Activated naive CD8-positive, alpha-beta T cell treated with anti-CD3 and anti-CD28 coated beads, Interleukin-2, amount 50 U/mL, for 24 hours (primary cell): ENCODE measurements around the gene PRDM16.

Experiments used
- ATAC-seq: fragments of 150-1000 bp; cut with Tn5 transposase; one replicate; pipeline ENCODE4 v1.10.0; 2021
- DNase-seq: peaks from one replicate; pipeline ENCODE4 v3.0.0; 2021
- H3K27ac Mint-ChIP-seq: one replicate; pipeline ENCODE4 v1.8.0; 2021; ENCODE audit warnings: mild to moderate bottlenecking, mixed read lengths
- H3K27me3 Mint-ChIP-seq: one replicate; pipeline ENCODE4 v1.8.0; 2021; ENCODE audit warnings: mixed read lengths
- H3K36me3 Mint-ChIP-seq: one replicate; pipeline ENCODE4 v1.8.0; 2021; ENCODE audit warnings: low read depth, mixed read lengths
- H3K4me1 Mint-ChIP-seq: one replicate; pipeline ENCODE4 v1.8.0; 2021; ENCODE audit warnings: mixed read lengths
- H3K4me3 Mint-ChIP-seq: one replicate; pipeline ENCODE4 v1.8.0; 2021; ENCODE audit warnings: mild to moderate bottlenecking, moderate library complexity, mixed read lengths
- H3K9me3 Mint-ChIP-seq: one replicate; pipeline ENCODE4 v1.8.0; 2021; ENCODE audit warnings: mixed read lengths

Gene PRDM16

DNA sequence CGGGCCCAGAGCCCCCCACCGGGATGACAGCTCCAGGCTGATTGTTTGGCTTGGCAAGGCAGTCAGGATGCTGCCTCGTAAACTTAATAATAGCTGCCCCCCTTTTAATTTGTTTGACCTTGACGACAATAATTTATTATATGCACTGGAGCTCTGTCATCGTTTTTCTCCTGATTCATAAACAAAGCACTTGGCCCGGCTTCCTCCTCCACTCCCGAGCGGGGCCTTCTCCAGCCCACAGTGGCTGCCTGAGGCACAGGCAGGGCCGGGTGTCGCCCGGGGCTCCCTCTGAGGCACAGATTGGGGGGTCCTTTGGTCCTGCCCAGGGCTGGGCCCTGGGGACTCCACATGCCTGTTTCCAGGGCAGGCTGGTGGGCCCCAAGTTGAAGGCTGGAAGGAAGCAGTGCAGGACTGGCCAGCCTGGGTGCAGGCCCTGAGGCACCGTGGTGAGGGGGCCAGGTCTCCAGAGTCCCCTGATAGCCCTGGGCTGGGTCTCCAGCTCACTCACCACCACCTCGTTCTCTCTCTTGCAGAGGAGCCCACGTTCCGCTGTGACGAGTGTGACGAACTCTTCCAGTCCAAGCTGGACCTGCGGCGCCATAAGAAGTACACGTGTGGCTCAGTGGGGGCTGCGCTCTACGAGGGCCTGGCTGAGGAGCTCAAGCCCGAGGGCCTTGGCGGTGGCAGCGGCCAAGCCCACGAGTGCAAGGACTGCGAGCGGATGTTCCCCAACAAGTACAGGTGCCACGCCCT lies 333.4 kb downstream of the PRDM16 start:
- Mint-ChIP-seq H3K36me3 (no peaks in the 10 kb centered on the region), H3K27ac (no peak overlapping the region), H3K4me3 (no peak overlapping the region), H3K9me3 (no peaks in the 10 kb centered on the region), H3K4me1 (no peaks in the 10 kb centered on the region), H3K27me3 (peaks cover 2% of the 10 kb centered on the region)
- DNase-seq (no peak), ATAC-seq (no peak)

- no peak for ATAC-seq
- H3K4me3 Mint-ChIP-seq: no peak overlapping the region
- no peak overlapping the region for H3K27ac Mint-ChIP-seq
- no peaks in the 10 kb centered on the region for H3K9me3 Mint-ChIP-seq
- no peaks in the 10 kb centered on the region for H3K4me1 Mint-ChIP-seq
- no peaks in the 10 kb centered on the region for H3K36me3 Mint-ChIP-seq
- H3K27me3 Mint-ChIP-seq: peaks cover 2% of the 10 kb centered on the region
- no peak for DNase-seq
Observed at GRCh38 chr1:3403011-3403345, 334.0 kb downstream of the PRDM16 start.

GRCh38 chr1:3403388-3404231 lies 334.6 kb downstream of the PRDM16 start:
- Mint-ChIP-seq H3K27me3 (no peaks in the 10 kb centered on the region), H3K36me3 (no peaks in the 10 kb centered on the region), H3K9me3 (no peaks in the 10 kb centered on the region), H3K4me3 (no peak overlapping the region), H3K4me1 (no peaks in the 10 kb centered on the region), H3K27ac (no peak overlapping the region)
- ATAC-seq (peak; percentile 39), DNase-seq (no peak)

DNA sequence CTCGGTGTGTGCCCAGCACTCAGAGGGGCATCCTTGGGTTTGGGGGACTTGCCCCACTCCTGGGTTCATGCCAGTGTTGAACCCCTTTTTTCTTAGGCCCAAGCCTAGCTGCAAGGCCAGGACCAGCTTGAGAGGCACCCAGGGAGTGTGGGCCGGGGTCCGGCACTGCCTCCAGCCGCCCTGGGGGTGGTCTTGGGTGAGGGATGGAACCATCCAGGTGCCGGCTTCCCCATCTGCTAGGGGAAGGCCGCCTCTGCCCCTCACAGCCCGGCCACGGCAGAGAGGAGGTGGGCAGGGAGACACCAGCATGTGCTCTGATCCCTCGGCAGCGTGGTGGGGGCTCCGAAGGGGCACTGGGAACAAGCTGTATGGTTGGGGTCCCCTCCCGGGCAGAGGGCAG lies 335.3 kb downstream of the PRDM16 start:
- H3K4me3 Mint-ChIP-seq: no peak overlapping the region
- no peaks in the 10 kb centered on the region for H3K9me3 Mint-ChIP-seq
- ATAC-seq: no peak
- no peaks in the 10 kb centered on the region for H3K36me3 Mint-ChIP-seq
- no peaks in the 10 kb centered on the region for H3K27me3 Mint-ChIP-seq
- no peak for DNase-seq
- H3K4me1 Mint-ChIP-seq: no peaks in the 10 kb centered on the region
- no peak overlapping the region for H3K27ac Mint-ChIP-seq

- ATAC-seq (no peak), DNase-seq (no peak)
- Mint-ChIP-seq H3K9me3 (no peaks in the 10 kb centered on the region), H3K27me3 (no peaks in the 10 kb centered on the region), H3K36me3 (no peaks in the 10 kb centered on the region), H3K4me3 (no peak overlapping the region), H3K4me1 (no peaks in the 10 kb centered on the region), H3K27ac (no peak overlapping the region)
Observed at GRCh38 chr1:3404801-3405200, 335.8 kb downstream of the PRDM16 start.

DNA sequence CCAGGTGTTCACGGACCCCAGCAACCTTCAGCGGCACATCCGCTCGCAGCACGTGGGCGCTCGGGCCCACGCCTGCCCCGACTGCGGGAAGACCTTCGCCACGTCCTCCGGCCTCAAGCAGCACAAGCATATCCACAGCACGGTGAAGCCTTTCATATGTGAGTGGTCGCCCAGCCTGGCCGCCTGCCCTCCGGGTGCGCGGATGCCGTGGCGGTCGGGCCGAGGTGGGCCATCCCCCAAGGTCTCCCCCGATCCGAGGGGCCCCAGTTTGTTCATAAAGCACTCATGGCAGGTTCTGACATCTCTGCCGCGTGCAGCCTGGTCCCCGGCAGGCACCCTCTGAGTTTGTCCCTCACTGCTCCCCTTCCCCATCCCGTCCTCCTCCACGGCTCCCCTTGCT lies 336.5 kb downstream of the PRDM16 start:
- DNase-seq (no peak), ATAC-seq (no peak)
- no peaks in the 10 kb centered on the region for H3K36me3 Mint-ChIP-seq
- no peaks in the 10 kb centered on the region for H3K4me1 Mint-ChIP-seq
- H3K27ac Mint-ChIP-seq: no peak overlapping the region
- H3K4me3 Mint-ChIP-seq: no peak overlapping the region
- H3K9me3 Mint-ChIP-seq: no peaks in the 10 kb centered on the region
- no peaks in the 10 kb centered on the region for H3K27me3 Mint-ChIP-seq

- H3K4me1 Mint-ChIP-seq: no peaks in the 10 kb centered on the region
- no peaks in the 10 kb centered on the region for H3K9me3 Mint-ChIP-seq
- DNase-seq (no peak), ATAC-seq (peak; percentile 20)
- no peaks in the 10 kb centered on the region for H3K27me3 Mint-ChIP-seq
- no peaks in the 10 kb centered on the region for H3K36me3 Mint-ChIP-seq
- no peak overlapping the region for H3K4me3 Mint-ChIP-seq
- no peak overlapping the region for H3K27ac Mint-ChIP-seq
Observed at GRCh38 chr1:3405974-3406867, 337.2 kb downstream of the PRDM16 start.

GRCh38 chr1:3407021-3407420 lies 338.0 kb downstream of the PRDM16 start:
- Mint-ChIP-seq H3K4me1 (no peaks in the 10 kb centered on the region), H3K27ac (no peak overlapping the region), H3K4me3 (no peak overlapping the region), H3K36me3 (no peaks in the 10 kb centered on the region), H3K9me3 (no peaks in the 10 kb centered on the region), H3K27me3 (no peaks in the 10 kb centered on the region)
- DNase-seq: no peak
- no peak for ATAC-seq

DNA sequence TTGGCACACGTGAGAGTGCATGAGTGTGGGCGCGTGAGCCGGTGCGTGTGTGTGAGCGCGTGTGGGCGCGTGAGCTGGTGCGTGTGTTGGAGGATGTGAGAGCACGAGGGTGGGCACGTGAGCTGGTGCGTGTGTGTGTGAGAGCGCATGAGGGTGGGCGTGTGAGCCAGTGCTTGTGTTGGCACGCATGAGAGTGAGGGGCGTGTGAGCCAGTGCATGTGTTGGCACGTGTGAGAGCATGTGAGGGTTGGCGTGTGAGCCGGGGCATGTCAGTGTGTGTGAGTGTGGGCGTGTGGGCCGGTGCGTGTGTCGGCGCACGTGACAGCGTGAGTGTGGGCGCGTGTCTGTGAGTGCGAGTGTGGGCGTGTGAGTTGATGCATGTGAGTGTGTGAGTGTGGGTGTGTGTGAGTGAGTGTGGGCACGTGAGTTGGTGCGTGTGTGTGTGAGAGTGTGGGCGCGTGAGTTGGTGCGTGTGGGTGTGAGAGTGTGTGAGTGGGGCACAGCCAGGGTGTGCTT lies 339.8 kb downstream of the PRDM16 start:
- H3K4me1 Mint-ChIP-seq: no peaks in the 10 kb centered on the region
- H3K9me3 Mint-ChIP-seq: no peaks in the 10 kb centered on the region
- H3K4me3 Mint-ChIP-seq: no peak overlapping the region
- ATAC-seq: no peak
- no peak for DNase-seq
- H3K27me3 Mint-ChIP-seq: no peaks in the 10 kb centered on the region
- no peaks in the 10 kb centered on the region for H3K36me3 Mint-ChIP-seq
- H3K27ac Mint-ChIP-seq: no peak overlapping the region

DNA sequence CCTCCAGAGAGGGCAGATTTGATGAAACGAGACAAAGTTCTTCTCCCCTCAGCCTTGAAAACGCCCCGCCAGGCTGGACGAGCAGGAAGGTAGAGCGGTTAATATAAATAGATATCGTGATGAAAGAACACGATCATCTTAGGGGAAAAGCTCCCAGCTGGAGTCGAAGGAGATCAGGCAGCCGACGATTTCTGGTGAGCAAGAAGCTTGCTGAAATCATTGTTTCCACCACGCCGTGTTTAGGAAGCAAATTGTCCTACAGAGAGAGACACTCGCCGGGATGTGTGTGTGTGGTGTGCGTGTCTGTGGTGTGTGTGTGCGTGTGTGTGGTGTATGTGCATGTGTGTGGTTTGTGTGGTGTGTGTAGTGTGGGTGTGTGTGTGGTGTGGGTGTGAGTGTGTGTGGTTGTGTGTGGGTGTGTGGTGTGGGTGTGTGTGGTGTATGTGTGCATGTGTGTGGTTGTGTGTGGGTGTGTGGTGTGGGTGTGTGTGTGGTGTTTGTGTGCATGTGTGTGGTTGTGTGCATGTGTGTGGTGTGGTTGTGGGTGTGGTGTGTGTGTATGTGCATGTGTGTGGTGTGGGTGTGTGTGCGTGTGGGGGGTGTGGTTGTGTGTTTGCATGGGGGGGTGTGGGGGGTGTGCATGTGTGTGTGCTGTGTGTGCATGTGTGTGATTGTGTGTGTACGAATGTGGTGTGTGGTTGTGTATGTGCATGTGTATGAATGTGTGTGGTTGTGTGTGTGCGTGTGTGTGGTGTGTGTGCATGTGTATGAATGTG lies 340.6 kb downstream of the PRDM16 start:
- H3K27ac Mint-ChIP-seq: no peak overlapping the region
- no peaks in the 10 kb centered on the region for H3K36me3 Mint-ChIP-seq
- H3K4me3 Mint-ChIP-seq: no peak overlapping the region
- no peaks in the 10 kb centered on the region for H3K4me1 Mint-ChIP-seq
- H3K27me3 Mint-ChIP-seq: no peaks in the 10 kb centered on the region
- DNase-seq (no peak), ATAC-seq (no peak)
- H3K9me3 Mint-ChIP-seq: no peaks in the 10 kb centered on the region

DNA sequence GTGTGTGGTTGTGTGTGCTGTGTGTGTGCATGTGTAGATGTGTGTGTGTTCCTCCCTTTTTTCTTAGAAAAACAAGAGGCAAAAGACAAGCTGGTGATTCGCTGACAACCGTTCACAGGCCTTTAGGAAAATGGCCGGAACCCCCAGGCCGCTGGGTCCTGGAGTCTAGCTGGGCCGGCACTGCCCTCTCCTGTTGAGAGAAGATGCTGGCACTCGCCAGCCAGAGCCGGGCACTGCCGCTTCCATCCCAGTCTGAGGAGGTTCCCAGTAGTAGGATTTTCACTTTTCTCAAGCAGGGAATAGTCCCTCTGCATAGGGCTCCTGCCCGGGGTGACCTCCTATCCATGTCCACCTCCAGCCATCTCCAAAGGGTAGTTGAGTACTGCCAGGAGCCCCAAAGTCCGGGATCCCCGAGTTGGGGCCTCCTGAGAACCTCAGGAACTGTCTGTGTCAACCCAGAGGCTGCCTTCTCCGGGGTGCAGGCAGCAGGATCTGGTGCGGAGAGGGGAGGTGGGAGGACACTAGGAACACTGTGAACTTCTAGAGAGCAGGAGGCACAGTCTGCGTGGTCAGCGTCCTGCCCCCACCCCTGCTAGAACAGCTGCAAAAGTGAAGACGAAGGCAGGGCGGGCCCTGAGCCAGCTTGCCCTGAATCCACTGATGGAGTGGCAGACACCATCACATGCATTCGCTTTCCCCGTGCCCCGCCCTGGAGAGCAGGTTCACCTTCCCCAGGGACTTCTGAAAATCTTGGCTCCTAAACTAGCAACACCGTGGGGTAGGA lies 341.3 kb downstream of the PRDM16 start:
- Mint-ChIP-seq H3K36me3 (no peaks in the 10 kb centered on the region), H3K27me3 (no peaks in the 10 kb centered on the region), H3K27ac (no peak overlapping the region), H3K4me3 (no peak overlapping the region), H3K9me3 (no peaks in the 10 kb centered on the region), H3K4me1 (no peaks in the 10 kb centered on the region)
- DNase-seq (no peak), ATAC-seq (no peak)

DNA sequence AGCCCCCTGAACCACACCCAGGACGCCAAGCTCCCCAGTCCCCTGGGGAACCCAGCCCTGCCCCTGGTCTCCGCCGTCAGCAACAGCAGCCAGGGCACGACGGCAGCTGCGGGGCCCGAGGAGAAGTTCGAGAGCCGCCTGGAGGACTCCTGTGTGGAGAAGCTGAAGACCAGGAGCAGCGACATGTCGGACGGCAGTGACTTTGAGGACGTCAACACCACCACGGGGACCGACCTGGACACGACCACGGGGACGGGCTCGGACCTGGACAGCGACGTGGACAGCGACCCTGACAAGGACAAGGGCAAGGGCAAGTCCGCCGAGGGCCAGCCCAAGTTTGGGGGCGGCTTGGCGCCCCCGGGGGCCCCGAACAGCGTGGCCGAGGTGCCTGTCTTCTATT lies 342.8 kb downstream of the PRDM16 start:
- Mint-ChIP-seq H3K9me3 (no peaks in the 10 kb centered on the region), H3K36me3 (no peaks in the 10 kb centered on the region), H3K4me3 (no peak overlapping the region), H3K4me1 (no peaks in the 10 kb centered on the region), H3K27me3 (no peaks in the 10 kb centered on the region), H3K27ac (no peak overlapping the region)
- no peak for DNase-seq
- no peak for ATAC-seq

- no peaks in the 10 kb centered on the region for H3K4me1 Mint-ChIP-seq
Observed at GRCh38 chr1:3412376-3412775, 343.4 kb downstream of the PRDM16 start.

More at GRCh38 chr1:3412376-3412775, 343.4 kb downstream of the PRDM16 start:
- Mint-ChIP-seq H3K36me3 (no peaks in the 10 kb centered on the region), H3K27ac (no peak overlapping the region), H3K27me3 (no peaks in the 10 kb centered on the region), H3K4me3 (no peak overlapping the region), H3K9me3 (no peaks in the 10 kb centered on the region)
- ATAC-seq: no peak
- DNase-seq: no peak
